Neuron (in vitro differentiated cells): Measurements from ENCODE around the gene STK10.
"Not testable (repeated sequence)": the region's sequence is repeated elsewhere in the genome, so short reads cannot be mapped to it uniquely, and the experiment has no call there.

Source experiments
- H2AFZ ChIP-seq: one replicate; pipeline ENCODE4 v1.6.1; 2013; ENCODE audit warnings: low read depth, mild to moderate bottlenecking, inconsistent platforms, low read length, moderate library complexity
- H3K27me3 ChIP-seq: one replicate; pipeline ENCODE4 v1.6.1; 2013; ENCODE audit warnings: low read length; ENCODE audit not compliant: insufficient read depth
- H3K36me3 ChIP-seq: one replicate; pipeline ENCODE4 v1.6.1; 2013; ENCODE audit warnings: low read length; ENCODE audit not compliant: insufficient read depth
- H3K4me1 ChIP-seq: one replicate; pipeline ENCODE4 v1.6.1; 2013; ENCODE audit warnings: low read length; ENCODE audit not compliant: insufficient read depth
- H3K4me3 ChIP-seq: 2 replicates; pipeline ENCODE4 v1.5.1; 2013; ENCODE audit warnings: mild to moderate bottlenecking, low read length, moderate library complexity
- H3K9me3 ChIP-seq: one replicate; pipeline ENCODE4 v1.6.1; 2013; ENCODE audit warnings: low read length

Gene STK10

GRCh38 chr5:172151661-172152210 is 36.3 kb downstream of the STK10 start:
- no peaks in the 10 kb centered on the region for H3K27me3 ChIP-seq
- H3K36me3 ChIP-seq, result peaks cover 2% of the 10 kb centered on the region
- no peaks in the 10 kb centered on the region for H3K4me1 ChIP-seq
- no peak overlapping the region for H2AFZ ChIP-seq
- peaks cover 2% of the 10 kb centered on the region for H3K9me3 ChIP-seq
- H3K4me3 ChIP-seq, result no peak overlapping the region

- Histone ChIP-seq H3K4me1 (no peaks in the 10 kb centered on the region), H3K27me3 (no peaks in the 10 kb centered on the region), H3K9me3 (peaks cover 2% of the 10 kb centered on the region), H2AFZ (no peak overlapping the region), H3K36me3 (peaks cover 2% of the 10 kb centered on the region), H3K4me3 (no peak overlapping the region)
These were observed 37.3 kb downstream of the STK10 start for GRCh38 chr5:172150514-172151425.

- H3K4me1 ChIP-seq, H3K9me3 ChIP-seq, H2AFZ ChIP-seq, H3K4me3 ChIP-seq, H3K36me3 ChIP-seq, H3K27me3 ChIP-seq: not testable (repeated sequence)
These were observed 38.5 kb downstream of the STK10 start for GRCh38 chr5:172149481-172149880.

GRCh38 chr5:172149073-172149472 is 39.0 kb downstream of the STK10 start:
- no peak overlapping the region for H2AFZ ChIP-seq
- H3K27me3 ChIP-seq, result no peaks in the 10 kb centered on the region
- H3K9me3 ChIP-seq, result no peaks in the 10 kb centered on the region
- H3K4me3 ChIP-seq, result no peak overlapping the region
- peaks cover 2% of the 10 kb centered on the region for H3K36me3 ChIP-seq
- H3K4me1 ChIP-seq, result no peaks in the 10 kb centered on the region

GRCh38 chr5:172148381-172148780 is 39.6 kb downstream of the STK10 start:
- H3K4me3 ChIP-seq, result no peak overlapping the region
- no peaks in the 10 kb centered on the region for H3K27me3 ChIP-seq
- no peaks in the 10 kb centered on the region for H3K4me1 ChIP-seq
- no peak overlapping the region for H2AFZ ChIP-seq
- no peaks in the 10 kb centered on the region for H3K9me3 ChIP-seq
- peaks cover 2% of the 10 kb centered on the region for H3K36me3 ChIP-seq

GRCh38 chr5:172147857-172148256 is 40.2 kb downstream of the STK10 start:
- no peaks in the 10 kb centered on the region for H3K9me3 ChIP-seq

GRCh38 chr5:172146748-172147092 is 41.3 kb downstream of the STK10 start:
- Histone ChIP-seq H3K4me1 (no peaks in the 10 kb centered on the region), H2AFZ (no peak overlapping the region), H3K9me3 (no peaks in the 10 kb centered on the region)

More at GRCh38 chr5:172147857-172148256, 40.2 kb downstream of the STK10 start:
- H2AFZ ChIP-seq, result no peak overlapping the region
- H3K4me1 ChIP-seq, result no peaks in the 10 kb centered on the region
- H3K27me3 ChIP-seq, result no peaks in the 10 kb centered on the region
- H3K36me3 ChIP-seq, result no peaks in the 10 kb centered on the region
- no peak overlapping the region for H3K4me3 ChIP-seq

GRCh38 chr5:172145870-172146747 is 41.9 kb downstream of the STK10 start:
- no peaks in the 10 kb centered on the region for H3K36me3 ChIP-seq
- no peaks in the 10 kb centered on the region for H3K4me1 ChIP-seq
- no peaks in the 10 kb centered on the region for H3K27me3 ChIP-seq
- H2AFZ ChIP-seq, result no peak overlapping the region
- H3K9me3 ChIP-seq, result no peaks in the 10 kb centered on the region
- no peak overlapping the region for H3K4me3 ChIP-seq

More at GRCh38 chr5:172146748-172147092, 41.3 kb downstream of the STK10 start:
- no peak overlapping the region for H3K4me3 ChIP-seq
- H3K27me3 ChIP-seq, result no peaks in the 10 kb centered on the region
- H3K36me3 ChIP-seq, result no peaks in the 10 kb centered on the region

GRCh38 chr5:172144931-172145869 is 42.8 kb downstream of the STK10 start:
- H3K36me3 ChIP-seq, result no peaks in the 10 kb centered on the region
- no peaks in the 10 kb centered on the region for H3K4me1 ChIP-seq
- no peak overlapping the region for H2AFZ ChIP-seq
- H3K27me3 ChIP-seq, result no peaks in the 10 kb centered on the region
- no peaks in the 10 kb centered on the region for H3K9me3 ChIP-seq
- H3K4me3 ChIP-seq, result no peak overlapping the region

- H3K36me3 ChIP-seq, result no peaks in the 10 kb centered on the region
- H2AFZ ChIP-seq, result no peak overlapping the region
- no peaks in the 10 kb centered on the region for H3K4me1 ChIP-seq
- H3K27me3 ChIP-seq, result no peaks in the 10 kb centered on the region
- no peaks in the 10 kb centered on the region for H3K9me3 ChIP-seq
- H3K4me3 ChIP-seq, result no peak overlapping the region
These were observed 43.7 kb downstream of the STK10 start for GRCh38 chr5:172144291-172144815.

GRCh38 chr5:172143875-172144274 is 44.1 kb downstream of the STK10 start:
- no peaks in the 10 kb centered on the region for H3K36me3 ChIP-seq

GRCh38 chr5:172142709-172143215 is 45.3 kb downstream of the STK10 start:
- no peak overlapping the region for H3K4me3 ChIP-seq
- no peaks in the 10 kb centered on the region for H3K36me3 ChIP-seq
- no peaks in the 10 kb centered on the region for H3K27me3 ChIP-seq
- H2AFZ ChIP-seq, result no peak overlapping the region
- H3K9me3 ChIP-seq, result no peaks in the 10 kb centered on the region
- H3K4me1 ChIP-seq, result no peaks in the 10 kb centered on the region

More at GRCh38 chr5:172143875-172144274, 44.1 kb downstream of the STK10 start:
- Histone ChIP-seq H3K9me3 (no peaks in the 10 kb centered on the region), H3K27me3 (no peaks in the 10 kb centered on the region), H3K4me1 (no peaks in the 10 kb centered on the region), H3K4me3 (no peak overlapping the region), H2AFZ (no peak overlapping the region)
